Stimulated activated CD4-positive, alpha-beta T cell treated with anti-CD3 and anti-CD28 coated beads, Interleukin-1b, Interleukin-23, amount 100 ng/mL, for 1 hour (primary cell): ENCODE measurements around the gene ALPL.
"Not testable (repeated sequence)": the region's sequence is repeated elsewhere in the genome, so short reads cannot be mapped to it uniquely, and the experiment has no call there.

Experiments used
- DNase-seq, 2 donors: peaks; one replicate each; pipeline ENCODE4 v3.0.0-alpha.2; 2020; ENCODE audit warnings: low read depth in 2 of 2

ALPL gene

DNA sequence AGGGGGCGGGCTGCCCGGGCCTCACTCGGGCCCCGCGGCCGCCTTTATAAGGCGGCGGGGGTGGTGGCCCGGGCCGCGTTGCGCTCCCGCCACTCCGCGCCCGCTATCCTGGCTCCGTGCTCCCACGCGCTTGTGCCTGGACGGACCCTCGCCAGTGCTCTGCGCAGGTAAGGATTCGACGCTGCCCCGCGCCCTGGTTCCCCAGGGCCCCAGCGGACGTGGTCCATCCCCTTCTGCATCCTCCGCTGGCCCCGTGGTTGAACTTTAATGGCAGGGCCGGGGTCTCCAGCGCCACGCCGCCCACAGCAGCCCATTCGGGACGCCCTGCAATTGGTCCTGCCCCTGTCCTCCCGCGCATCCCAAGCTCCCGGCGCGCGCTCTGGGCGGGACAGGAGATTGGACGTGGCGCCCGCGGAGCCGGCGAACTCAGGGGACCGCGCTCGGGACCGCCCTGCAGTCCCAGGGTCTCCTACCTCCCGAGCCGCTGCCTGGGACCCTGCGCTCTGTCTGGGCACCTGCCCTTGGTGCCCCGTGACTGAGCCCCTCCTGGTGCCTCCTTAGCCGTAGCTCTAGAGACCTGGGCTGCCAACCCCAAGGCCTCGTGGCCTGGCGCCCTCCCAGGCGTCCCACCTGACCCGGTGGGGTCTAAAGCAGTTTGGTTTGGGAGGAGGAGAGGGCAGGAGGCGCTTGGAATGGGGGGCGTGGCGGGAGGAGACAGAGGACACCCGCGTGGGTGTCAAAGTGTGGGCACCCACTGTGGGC, at the start of gene ALPL:
Gene ALPL, plus strand, starts transcription at position 73 of the 762 bp plus-strand sequence. CDS start 44,659 bp downstream, outside the sequence.
- no peak for DNase-seq

DNA sequence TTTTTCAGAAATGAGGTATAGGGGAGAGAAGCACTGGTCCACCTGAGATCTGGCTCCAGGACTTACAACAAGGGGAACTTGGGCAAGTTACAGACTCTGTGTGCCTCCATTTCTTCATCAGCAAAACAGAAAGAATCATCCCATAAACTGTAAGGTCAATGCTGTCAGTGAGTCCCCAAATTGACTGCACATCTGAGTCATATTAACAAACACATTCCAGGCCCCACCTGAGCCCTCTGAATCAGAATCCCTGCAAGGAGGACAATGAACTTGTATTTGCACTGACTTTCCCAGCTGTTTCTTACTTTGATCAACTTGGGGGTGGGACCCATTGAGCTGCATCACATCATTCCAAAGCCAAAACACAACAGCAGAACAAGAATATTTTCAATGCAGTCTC, 44.1 kb upstream of the ALPL start:
- not testable (repeated sequence) for DNase-seq

DNA sequence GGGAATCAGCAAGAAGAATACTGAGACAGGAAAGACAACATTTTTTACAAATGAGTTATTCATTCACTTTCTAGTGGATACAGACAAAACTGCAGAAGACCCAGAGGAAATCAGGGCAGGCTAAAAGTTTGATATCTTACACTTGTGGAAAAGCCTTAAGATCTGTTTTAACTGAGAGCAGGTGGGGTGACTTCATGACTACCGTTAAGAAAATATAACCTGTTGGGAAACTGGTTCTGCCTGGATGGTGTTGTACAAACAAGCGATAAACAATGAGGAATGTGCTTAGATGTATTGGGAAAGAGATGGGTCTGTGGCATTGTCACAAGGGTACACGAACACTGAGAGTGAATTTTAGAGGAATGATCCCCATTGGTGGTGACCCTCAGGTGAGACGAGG, 41.3 kb upstream of the ALPL start:
- DNase-seq, result not testable (repeated sequence)

DNA sequence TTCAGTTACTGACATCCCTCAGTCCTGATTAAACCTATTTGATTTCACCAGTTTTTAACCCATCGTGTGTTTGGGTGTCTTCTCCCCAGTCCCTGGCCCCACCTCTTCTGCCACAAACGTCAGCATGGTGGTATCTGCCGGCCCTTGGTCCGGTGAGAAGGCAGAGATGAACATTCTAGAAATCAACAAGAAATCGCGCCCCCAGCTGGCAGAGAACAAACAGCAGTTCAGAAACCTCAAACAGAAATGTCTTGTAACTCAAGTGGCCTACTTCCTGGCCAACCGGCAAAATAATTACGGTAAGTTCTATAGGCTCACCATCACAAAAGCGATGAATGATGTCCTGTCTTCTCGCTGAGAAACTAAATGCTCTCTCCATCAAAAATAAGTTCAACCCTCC, 40.6 kb upstream of the ALPL start:
- no peak for DNase-seq

DNA sequence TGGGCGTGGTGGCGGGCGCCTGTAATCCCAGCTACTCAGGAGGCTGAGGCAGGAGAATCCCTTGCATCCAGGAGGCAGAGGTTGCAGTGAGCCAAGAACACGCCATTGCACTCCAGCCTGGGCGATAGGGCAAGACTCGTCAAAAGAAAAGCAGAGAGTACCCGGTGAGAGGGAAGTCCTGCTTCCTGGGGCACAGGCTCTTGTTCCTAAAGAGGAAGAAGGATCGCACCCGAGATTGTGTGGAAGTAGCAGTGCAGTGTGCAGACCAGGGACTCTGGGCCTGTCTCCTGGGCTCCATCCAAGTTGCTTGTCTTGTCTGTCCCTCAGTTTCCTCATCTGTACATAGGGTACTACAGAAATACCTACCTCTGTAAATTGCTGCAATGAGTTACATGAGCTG, 39.6 kb upstream of the ALPL start:
- no peak for DNase-seq

DNA sequence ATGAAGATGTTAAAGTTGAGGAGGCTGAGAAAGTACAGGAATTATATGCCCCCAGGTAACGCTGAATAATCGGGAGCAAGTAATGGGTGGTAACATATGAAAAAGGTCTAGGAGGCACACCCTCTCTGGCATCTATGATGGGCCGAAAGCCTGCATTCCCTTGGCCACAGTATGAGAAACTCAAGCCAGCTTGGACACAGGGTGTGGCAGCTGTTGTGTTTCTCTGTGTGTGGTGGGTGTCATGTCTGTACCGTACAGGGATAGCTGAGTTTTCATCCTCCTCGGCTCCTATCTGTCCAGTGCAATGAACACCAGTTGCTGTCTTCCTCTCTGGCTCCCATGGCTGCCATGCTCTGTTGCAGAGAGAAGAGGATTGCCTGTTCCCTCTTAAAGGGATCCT, 36.4 kb upstream of the ALPL start:
- DNase-seq, result no peak

DNA sequence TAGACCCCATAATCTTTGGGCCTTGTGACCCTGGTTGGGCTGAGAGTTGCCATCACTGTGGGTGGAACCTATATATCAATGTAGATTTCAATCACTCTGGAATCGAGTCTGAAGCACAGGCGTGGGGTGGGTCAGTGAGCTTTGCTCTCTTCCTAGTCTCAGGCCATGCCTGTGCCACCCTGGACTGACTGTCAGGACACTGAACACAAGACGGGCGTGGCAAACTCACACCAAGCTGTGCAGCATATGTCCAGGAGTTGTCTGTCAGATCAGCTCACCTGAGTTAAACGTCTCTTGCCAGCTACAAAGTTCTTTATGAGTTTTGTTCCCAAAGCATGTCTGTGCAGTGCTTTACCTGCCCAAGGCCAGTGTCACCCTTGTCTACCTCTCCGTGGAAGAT, 30.9 kb upstream of the ALPL start:
- no peak for DNase-seq

DNA sequence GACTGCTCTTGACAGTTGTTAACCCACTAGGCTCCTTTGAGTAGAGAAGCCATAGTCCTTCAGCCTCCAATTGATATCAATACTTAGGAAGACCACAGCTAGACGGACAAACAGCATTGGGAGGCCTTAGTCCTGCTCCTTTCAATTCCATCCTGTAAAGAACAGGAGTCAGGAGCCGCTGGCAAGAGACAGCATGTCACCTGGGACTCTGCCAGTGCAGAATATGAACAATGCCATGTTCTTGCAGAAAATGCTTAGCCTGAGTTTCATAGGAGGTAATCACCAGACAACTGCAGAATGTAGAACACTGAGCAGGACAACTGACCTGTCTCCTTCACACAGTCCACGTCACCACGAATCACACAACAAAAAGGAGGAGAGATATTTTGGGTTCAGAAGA, 25.3 kb upstream of the ALPL start:
- not testable (repeated sequence) for DNase-seq

DNA sequence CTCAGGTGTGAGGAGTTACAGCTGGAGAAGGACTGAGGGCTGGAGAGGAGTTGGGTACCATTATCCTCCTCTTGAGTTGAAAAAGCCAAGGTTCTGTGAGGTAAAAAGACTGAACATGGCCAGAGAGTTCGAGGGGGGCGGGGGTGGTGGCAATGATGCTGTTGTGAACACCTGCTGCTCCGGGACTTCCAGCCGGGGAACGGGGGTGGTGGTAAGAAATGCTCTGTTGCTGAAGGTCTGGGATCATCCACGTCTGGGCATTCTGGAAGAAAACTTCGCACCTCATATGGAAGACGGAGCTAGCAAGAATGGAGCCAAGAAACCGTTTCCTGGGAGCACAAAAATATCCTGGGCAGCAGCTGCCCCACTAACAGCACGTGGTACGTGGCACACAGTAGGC, 20.1 kb upstream of the ALPL start:
- DNase-seq, result no peak

DNA sequence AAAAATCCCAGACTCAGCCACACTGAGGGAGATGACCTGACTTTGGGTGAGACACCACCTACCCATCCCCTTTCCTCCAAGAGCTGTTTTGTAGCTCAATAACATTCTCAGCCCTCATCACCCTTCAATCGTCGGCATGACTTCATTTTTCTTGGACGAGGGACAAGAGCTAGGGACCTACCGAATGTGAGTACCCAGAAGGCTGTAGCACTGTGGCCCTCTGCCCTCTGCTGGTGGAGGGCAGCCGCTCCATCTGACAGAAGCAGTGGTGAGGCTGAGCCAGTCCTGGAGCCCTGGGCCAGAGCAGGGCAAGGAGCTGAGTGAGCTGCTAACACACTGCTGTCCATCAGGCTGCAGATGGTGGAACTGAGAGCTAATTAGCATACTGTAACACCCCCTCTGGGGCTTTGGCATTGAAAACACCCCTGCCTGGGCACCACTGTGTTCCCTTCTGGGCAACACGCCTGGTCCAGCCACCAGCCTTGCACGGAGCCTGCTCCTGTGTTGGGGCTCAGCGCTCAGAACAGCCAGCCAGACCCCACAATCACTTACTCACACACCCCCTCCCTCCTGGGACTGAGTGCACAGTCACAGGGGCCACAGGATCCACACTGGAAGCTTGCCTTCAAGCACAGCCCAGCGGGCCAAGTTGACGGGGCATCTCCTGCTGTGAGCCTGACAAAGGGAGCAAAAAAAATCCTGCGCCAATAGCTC, 18.3 kb upstream of the ALPL start:
- DNase-seq, result no peak

DNA sequence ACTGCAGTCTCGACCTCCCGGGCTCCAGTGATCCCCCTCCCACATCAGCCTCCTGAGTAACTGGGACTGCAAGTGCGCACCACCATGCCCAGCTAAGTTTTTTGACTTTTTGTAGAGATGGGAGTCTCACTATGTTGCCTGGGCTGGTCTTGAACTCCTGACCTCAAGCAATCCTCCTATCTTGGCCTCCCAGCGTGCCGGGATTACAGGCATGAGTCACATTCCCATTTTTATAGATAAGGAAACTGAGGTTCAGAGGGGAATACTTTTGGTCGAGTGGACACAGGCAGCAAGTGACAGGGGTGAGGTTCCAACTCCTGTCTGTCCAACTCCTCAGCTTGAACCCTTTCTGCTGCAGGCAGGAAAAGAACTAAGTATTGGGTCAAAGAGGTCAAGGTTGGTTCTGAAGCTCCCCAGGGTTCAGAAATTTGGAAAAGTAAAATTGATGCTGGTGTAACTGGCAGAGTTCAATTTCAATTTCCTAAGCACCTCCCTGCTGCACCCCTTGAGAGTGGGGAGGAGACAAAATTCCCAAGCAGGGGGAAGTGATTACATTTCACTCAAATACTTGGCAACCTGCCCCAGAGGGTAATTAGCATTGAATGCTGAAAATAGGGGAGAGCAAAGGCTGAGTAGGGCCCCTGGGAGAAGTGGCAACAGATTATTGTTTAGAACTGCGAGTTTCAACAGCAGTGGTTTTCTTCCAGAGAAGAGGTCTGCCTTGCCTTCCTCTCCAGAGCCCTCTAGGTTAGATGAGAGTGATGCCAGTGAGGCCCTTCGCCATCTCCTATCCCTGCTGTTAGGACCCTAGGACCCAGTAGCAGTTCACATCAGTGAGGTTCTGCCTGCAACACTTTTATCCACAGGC, 17.5 kb upstream of the ALPL start:
- no peak for DNase-seq

DNA sequence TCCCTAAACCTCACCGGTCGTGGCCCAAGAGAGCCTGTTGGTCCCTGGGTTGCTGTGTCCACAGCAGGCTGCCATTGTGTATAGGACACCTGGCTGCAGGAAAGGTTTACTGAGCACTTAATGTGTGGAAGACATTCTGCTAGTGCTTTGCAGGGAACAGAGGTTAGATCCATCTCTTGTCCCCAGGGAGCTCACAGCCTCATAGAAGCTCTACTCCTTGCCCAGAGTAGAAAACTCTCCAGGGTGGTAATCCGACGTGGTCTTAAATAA, 16.9 kb upstream of the ALPL start:
- no peak for DNase-seq

DNA sequence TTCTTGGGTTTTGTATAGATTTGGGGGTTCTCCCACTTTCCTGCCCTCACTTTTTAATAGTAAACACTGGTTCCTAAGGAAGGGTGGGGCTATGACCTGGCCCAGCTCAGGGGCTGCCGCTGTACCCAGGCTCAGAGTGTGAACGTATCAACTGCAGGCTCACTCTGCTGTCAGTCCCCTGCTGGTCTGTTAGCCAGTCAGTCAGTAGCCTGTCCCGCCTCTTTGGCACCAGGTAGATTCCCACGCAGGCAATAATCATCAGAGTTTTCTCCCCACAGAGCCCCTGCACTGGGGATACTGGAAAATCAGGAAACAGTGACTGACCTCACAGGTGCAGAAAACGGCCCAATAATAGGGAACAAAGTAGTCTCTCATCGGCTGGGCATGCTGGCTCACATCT, 15.0 kb upstream of the ALPL start:
- no peak for DNase-seq

DNA sequence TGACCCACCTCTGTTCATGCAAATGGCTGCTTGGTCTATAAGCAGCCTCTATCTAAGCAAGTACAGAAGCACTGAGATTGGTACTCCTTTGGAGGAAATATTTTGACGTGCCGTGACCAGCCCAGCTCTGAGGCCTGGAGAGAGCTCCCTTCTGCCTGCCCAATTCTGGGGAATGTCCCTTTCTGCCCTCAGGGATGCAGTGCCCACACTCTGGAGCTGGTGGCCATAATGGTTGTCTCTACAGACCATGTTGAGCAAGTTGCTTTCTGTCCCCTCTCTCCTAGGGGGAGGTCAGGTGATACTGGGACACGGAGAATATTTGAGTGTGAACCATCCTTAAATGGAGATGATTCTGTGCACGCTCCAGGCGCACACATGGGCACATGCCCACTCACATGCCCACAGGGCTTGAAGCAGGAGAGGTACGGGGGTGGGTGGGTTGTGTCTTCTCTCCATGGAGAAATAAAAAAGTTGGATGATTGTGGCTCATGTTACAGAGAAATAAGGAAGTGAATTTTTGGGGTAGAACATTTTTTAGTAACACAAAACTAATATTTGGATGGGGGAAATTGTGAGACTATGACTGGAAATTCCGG, 13.9 kb upstream of the ALPL start:
- DNase-seq, result no peak

DNA sequence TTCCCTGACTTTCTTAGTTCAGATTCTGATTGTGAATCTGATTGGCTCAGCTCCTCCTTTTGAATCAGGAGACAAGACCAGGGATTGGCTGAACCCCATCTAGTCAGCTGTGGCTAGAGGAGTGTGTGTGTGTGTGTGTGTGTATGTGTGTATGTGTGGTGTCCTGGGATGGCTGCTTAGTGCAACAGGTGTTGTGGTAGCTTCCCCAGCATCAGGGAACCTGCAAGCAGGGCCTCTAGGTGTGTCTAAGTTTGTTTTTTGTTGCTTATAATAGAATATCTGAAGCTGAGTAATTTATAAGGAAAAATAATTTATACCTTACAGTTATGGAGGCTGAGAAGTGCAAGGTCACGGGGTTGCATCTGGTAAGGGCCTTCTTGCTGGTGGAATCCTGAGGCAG, 13.2 kb upstream of the ALPL start:
- DNase-seq, result no peak

DNA sequence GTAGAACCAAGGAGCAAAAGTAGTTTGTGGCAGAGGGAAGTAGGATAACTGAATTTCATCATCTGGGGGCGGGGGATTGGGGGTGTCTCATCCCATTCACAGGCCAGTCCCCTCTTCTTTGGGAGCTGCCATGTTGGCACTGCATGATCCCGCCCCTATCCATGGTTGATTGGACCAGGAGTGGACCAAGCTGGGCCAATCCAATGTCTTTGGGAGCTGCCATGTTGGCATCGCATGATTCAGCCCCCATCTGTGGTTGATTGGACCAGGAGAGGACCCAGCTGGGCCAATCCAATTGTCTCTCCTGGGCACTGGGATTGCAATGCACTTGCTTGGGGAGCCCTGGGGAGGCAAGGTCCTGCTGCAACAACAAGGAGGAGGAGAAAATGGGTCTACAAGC, 12.3 kb upstream of the ALPL start:
- DNase-seq, result no peak

DNA sequence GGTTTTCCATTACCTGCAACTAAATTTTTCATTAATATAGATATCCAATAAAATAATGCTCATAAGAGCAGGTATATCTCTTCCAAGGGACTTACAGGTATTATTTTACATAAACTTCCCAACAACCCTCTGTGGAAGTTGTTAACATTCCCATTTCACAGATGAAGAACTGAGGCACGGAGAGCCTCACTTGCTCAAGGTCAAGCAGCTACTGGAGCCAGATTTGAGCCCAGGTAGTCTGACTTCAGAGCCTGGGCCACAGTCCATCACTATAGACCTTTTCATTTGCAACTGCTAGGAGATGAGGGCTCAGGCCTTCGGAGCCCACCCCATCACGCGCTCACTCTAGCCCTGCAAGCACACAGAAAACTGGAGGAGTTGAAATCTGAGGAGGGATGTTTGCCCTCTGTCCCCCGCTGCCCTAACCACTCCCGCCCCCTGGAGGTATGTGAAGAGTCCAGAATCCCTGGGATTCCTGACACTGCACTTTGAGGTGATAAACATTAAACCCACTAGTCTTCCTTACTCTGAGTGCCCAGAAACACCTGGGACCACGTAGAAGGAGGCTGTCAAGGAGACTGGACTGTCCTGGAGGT, 11.7 kb upstream of the ALPL start:
- no peak for DNase-seq

DNA sequence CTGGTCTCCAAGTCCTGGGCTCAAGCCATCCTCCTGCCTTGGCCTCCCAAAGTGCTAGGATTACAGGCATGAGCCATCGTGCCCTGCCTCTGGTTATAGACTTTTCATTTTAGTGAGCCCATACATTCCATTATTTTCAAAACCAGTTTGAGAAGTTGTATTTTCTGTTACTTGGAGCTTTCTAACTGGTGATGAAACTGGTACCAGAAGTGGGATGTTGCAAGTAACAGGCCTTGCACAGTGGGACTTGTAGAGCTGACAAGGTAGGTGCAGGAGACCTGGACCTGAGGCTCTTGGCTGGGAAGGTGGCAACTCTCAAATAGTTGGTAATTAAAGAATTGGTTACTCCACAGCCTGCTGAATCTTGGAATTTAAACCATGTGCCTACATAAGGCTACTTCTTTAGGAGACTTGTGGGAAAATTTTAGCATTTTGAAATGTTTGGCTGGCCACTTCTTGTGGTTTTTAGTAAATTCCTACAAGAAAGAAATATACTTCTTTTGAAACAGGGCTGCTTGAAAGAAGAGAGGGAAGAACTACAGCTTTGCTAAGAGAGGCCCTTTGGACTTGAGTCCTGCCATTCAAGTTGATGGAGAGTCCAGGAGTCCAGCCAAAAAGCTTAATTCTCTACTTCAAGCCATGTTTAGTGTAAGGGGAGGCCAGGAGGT, 9.8 kb upstream of the ALPL start:
- DNase-seq, result no peak

DNA sequence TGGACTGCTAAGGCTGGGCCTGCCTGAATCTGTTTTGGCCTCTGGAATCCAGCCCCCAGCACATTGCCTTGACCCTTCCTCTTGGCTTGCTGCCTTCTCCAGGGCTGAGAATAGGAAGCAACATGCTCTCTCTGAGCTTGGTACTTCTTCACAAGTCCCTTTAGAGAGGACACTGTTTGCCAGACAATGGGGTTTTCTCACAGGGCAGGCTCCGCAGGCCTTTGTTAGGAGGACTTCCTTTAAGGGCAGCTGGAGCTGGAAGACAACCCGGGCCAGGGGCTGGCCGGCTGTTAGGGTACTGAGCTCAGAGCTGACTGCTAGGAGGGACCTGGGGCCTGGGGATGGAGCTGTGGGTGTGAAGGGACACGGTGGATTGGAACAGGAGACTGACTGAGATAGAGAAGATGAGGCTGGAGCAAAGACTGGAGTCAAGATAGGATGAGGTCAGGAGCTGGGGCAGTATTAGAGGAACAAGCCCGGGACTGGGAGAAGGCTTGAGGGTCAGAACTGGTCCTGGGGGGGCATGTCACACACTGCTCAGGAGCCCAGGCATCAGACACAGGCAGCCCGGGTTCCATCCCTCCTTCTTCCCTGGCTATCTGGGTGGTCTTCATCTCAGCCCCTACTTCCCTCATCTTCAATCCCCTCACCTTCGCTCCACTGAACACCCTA, 5.4 kb upstream of the ALPL start:
- DNase-seq, result no peak

DNA sequence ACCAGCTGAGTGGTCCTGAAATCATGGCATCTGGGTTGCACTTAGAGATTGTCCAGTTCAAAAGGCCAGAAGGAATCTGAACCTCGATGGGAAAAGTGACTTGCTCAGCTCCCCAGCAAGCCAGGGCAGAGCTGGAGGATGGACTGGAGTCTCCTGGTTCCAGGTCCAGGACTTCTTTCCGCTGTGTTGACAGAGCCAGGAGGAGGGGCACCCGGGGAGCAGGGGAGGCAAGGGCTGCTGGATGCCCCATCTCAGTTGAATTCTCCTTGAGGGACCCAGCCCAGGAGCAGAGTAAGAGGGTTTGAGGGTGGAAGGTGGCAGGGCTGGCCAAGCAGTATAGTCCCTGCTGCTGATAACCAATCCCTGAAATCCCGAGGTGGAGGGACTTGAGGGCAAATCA, 2.4 kb upstream of the ALPL start:
- DNase-seq, result no peak
